T-helper 1 cell (primary cell): Measurements from ENCODE around the gene DIO2.

Source experiments
- DNase-seq, 5 donors: peaks; one replicate each; pipeline ENCODE4 v3.0.0-alpha.2; 2012 to 2020
- total RNA-seq, 4 donors: gene quantifications; one replicate each; lab custom pipeline; 2026; lab: John Stamatoyannopoulos, UW

Gene DIO2
- 0 to 1.1 (median 0) reads per million in 4 donors for total RNA-seq

DNA sequence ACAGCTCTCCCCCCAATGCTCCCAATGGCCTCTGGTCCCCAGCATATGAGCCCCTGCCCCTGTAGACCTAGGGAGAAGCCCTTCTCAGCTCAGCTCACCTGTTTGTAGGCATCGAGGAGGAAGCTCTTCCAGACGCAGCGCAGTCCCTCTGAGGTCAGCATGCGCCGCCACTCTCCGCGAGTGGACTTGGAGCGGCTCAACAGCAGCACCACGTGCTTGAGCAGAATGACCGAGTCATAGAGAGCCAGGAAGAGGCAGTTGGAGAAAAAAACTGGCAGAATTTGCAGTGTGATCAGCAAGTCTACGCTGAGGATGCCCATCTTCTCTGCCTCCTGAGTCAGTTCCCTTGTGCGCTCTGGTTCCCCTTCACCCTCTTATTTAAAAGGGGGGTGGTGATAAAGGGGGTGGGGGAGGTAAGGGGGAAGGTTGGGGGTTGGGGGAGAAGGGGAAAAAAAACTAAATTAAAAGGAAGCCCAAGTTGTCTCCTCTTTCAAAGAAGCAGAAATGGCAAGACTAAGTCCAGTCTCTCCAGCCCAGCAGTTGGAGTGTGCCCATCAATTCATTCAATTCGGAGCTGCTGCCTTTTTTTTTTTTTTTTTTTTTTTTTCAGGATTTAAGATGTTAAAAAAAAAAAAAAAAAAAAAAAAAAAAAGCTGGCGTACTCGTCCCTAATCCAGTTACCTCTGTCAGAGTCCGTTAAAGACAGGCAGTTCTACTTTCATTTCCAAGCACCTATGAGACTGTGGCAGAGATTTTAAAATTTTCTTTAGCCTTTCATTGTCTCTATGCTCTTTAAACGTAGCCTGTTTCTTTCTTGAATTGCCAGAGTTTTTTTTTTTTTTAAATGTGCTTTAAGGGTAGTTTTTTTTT, at the start of gene DIO2:
Gene DIO2 (minus strand): TSS at position 352 of the 870 bp plus-strand sequence. CDS start 32 bp downstream, at position 320.
- no peak for DNase-seq

DNA sequence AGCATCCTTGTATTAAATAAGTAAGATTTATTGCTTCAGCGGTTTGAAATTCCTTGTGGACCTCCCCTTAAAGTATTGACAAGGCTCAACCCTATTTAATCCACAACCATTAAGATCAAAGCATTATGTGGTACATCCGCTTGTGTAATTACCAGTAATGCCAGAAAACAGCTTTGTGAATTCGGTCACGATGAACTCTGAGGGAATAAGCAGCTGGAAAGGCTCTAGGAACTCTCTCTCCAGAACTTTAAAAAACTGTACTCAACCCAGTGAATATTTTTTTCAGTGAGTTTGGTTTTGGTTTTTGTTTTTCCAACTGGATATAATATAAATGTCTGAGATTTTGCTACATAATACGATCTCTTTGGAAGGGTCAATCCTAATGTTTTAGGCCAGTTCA, 49.3 kb upstream of the DIO2 start:
- no peak for DNase-seq

DNA sequence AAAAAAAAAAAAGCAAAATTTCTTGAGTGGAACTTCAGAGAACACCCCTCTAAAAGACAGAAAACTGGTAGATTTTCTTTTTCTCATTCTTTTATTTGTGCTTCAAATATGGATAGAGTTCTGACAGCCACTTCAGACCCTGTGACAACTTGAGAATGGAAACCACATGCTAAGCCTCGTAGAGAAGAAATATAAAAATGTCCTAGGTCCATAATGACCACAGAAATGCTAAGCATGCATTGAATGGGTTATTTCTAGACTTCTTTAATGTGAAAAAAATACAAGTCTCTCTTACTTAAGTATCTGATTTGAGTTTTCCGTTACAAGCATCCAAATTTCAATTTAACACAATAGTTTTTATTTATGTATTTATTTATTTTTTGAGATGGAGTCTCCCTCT, 28.3 kb upstream of the DIO2 start:
- no peak for DNase-seq

DNA sequence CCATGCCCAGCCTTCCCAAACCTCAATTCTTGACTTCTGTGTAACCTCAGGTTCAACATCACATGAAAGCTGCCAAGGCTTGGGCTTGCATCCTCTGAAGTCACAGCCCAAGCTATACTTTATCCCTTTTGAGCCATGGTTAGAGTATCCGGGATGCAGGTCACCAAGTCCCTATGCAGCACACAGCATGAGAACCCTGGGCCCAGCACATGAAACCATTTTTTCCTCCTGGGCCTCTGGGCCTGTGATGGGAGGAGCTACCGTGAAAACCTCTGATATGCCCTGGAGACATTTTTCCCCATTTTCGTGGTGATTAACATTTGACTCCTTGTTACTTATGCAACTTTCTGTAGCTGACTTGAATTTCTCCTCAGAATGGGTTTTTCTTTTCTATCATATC, 25.8 kb upstream of the DIO2 start:
- DNase-seq = no peak

DNA sequence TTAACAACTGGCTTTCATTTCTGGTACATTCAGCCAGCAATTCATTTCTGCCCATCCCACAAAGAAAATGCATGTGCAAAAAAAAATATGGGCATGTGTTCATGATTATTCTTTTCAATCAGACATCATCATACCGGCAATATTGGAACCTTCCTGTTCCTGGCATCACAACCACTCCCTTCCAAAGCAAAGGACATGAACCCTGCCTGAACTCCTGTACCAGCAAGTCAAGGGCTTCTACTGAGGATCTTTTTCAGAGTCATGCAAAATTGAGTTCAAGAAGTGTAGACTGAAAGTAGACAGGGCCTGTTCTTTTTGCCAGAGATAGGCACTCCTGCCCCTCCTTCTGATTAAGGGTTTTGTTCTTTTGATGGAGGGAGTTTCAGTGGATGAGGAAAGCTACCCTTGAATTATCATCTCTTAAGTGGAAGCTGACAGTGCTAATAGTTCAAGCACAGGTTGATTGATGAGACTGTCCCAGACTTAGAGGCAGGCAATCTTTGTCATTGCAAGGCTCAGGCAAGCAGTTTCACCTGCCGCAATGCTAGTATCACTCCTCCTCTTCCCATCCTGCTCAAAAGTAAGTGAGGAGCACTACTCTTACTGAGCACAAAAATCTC, 22.3 kb upstream of the DIO2 start:
- DNase-seq = no peak

DNA sequence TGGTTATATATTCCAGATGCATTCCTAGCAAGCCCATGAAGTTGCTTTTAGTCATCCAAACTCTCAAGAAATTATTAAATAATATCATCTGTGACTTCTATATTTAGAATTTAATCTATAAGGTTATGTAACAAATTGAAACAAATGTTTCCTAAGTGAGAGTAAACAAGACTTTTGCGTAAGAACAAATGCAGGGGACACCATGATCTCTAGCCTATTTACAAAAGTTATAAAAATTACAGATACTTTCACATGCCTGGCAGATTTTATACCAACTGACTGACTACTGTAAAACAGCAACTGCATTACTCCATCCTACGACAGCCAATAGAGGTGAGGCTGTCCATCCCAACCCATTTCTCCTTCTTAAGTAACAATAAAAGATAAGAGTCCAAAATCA, 20.4 kb upstream of the DIO2 start:
- DNase-seq = no peak

DNA sequence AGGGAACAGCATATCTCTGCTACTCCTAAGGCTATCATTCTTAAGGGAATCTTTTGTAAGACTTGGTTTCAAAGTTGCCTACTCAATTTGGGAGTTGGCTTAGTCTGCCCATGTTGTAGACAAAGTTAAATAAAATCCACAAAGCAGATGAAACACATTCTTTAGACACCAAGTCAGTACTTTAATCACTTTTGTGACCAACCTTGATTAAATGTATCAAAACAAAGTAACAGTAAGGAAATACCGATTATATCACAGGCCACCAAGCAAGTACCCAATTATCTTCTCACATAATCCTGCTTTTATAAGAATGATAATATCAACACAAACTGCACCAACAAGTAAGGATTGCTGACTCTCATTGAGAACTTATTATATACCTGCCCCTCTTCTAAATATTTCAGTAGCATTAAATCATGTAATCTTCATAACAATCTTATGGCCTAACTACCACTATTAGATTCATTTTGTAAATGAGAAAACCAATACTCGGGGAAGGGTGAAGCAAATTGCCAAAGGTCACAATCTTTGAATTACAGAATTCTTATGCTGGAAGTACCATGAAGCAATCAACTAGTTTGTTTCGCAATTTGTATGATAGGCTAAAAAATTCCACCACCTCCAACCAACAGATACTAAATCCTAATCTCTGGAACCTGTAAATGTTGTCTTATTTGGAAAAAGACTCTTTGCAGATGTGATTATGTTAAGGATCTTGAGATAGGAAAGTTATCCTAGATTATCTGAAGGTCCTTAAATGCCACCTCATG, 12.6 kb upstream of the DIO2 start:
- no peak for DNase-seq

DNA sequence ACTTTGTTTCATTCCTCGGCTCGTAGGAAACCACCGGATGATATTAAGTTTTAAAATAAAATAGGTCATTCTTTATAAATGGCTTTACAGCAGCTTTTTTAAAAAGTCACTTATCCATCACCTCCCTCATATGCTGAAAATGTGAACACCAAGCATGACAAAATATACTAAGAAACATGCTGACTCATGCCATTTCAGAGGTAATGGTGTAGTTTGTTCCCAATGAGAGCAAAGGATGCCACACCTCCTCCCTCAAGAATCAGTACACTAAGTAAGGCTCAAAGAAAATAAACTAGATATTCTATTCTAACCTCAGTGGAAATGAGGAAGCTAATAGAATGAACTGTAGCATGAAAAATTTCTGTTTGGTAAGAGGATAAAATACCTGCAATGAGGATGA, 5.5 kb upstream of the DIO2 start:
- no peak for DNase-seq

DNA sequence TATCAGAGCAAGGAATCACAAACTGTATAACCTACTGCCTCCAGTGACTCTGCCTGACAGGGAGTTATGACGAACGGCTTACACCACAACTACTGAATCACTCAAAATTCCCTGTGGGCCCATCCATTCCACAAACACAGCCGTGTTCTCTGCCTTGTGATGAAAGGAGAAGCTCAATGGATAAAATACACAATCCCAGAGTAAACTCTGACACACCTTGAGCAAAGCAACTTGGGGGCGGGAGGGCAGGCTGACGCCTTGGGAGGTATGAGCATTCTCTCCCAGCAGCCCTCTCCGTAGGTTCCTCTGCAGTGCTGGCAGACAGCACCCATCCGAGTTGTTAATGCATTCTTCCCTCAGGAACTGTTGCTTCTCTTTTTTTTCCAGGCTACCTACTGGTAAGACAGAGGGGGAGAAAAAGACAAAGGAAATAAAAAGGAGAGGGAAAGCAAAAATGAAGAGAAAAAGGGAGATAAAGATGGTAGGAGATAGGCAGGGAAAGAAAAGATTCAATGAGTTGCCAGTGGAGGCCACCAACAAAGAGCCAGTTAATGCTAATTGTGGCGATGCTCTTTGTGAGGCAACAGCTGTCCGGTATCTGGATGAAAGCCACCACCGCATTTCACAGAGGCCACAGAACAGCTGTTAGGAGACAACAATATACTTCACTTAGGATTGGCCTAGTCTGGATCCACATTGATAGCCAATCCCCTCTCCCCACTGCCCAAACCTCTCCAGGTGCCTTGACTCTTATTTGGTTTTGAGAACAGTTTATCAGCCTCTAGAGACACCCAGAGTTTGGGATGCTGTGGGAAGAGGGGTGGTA, 4.7 kb upstream of the DIO2 start:
- DNase-seq = no peak

DNA sequence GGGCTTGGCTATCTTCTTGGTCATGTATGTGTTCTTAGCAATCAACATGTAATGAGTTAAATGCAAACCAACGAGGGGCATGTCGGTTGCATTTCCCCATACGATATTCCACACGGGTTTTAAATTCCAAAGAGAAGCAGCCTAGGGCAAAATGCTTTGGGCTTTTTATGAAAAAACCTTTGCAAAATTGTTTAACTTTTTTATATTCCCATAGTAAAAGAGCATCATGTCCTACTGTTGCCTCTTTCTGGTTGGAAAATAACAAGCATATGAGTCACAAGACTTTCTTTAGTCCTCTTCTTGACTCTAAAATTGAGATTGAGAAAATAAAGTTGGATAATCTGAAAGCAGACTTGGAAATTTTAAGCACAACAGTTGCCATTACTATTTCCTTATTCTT, 3.8 kb upstream of the DIO2 start:
- no peak for DNase-seq

DNA sequence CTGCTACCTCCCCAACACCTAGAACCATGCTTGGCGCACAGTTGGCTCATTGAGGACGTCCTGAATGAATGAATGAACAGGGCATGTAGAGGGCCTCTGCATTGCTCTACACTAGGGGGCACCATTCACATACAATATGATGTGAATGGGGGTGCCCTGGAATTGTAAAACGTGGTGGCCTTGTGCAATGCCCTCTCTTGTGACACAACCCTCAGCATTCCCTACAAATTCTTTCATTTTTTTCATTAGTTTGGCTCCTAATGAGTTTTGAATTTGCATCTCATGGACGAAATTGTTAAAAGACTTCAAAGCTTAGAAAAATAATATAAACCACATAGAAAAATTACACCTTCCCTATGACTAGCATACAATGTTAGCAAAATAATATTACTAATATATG, 2.3 kb upstream of the DIO2 start:
- DNase-seq = peak in 1 of 5 donors; percentile 16

DNA sequence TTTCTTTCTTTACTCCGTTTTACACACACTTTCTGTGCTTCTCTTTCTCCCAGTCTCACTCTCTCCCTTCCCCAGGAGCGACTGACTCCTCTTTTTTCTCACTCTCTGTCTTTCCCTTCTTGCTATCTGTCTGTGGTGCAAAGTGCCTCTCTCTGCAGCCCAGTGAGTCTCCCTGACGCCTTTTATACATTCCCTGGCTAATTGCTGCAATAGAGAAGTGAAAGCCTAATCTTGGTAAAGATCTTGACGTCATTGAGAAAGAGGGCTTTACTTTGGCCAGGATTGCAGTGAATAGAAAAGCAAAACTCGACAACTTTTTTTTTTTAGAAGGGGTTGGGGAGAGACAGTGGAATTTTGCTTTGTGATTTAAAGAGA, 706 bp upstream of the DIO2 start:
- DNase-seq = no peak

DNA sequence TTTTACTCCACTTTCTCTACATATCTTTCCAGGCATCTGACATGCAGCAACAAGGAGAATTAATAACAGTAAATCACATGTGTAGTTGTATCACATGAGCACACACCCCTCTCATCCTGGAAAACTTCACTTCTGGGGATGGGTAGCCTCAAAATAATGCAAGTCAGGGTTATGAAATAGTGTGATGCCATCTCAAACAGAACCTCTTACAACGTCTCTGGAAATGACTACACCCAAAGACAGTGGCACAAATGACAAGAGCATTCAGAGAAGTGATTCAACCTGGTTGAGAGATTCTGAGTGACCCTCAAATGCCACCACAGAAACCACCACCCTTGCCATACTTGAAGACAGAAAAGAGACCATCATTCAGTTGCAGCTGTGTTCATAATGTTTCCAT, 2.8 kb downstream of the DIO2 start:
- no peak for DNase-seq

DNA sequence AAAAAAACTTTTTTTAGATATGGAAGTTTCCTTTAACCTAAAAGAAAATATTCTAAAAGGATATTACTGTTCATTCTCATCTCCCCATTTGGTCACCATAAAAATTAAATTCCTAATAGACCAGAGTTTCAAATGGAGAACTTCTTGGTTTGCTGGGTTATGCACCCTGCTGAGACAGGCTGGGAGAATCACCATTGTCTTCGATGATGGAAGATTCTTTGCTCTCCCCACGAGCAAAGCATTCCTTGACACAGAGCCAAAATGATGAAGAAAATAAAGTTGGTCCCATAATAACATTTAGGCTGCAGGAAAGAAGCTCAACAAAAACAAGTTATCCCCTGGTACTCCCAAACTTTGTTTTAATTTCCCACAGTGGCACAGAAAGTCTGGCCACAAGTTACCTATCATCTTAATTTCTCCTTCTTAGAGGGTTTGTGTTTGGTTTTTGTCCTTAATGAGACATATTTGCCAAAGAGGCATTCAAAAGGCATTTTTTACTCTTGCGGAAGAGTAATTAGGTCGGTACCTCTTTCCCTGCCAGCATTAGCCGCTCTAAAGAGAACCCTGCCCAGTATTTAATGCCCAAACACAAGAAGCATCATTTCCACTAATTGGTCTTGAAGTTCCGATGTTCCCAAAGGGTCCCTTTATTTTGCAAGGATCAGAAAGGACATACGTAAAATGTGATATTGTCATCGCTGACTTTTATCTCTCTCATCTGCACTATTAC, 4.8 kb downstream of the DIO2 start:
- no peak for DNase-seq

DNA sequence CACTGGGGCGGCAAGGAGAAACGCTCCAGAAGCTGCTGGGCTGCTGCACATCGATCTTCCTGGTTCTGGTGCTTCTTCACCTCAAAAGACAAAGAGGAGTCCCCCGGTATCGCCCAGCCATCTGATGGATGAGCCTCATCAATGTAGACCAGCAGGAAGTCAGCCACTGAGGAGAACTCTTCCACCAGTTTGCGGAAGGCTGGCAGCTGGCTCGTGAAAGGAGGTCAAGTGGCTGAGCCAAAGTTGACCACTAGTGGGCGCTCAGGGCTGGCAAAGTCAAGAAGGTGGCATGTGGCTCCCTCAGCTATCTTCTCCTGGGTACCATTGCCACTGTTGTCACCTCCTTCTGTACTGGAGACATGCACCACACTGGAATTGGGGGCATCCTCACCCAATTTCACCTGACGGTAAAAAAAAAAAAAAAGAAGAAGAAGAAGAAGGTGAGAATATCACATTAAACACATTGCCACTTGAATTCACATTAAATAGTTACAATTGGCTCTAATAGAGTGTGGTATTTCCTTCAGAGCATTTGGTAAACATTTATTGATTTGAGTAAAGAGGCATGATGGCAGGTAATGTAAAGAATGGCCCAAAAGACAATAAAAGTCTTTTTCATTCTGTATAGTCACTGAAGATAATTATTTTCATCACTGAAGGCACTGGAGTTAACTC, 8.3 kb downstream of the DIO2 start:
- DNase-seq = no peak

DNA sequence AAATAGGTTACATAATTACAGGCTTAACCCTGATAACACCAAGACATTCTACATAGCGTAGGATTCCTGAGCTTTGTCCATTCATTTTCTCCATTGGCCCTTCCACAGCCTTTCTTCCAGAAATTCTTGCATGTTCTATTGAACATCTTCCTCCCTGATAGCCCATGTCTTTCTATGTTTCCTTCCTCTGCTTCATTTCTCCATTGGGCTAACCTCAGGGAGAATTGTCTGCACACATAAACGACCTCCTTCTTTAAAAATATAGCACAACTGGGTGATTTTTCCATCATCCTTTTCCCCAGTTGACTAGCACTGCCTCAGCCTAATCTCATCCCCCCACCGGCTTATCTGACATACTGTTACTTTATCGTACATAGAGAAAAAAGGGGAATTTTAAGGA, 11.2 kb downstream of the DIO2 start:
- DNase-seq = no peak

DNA sequence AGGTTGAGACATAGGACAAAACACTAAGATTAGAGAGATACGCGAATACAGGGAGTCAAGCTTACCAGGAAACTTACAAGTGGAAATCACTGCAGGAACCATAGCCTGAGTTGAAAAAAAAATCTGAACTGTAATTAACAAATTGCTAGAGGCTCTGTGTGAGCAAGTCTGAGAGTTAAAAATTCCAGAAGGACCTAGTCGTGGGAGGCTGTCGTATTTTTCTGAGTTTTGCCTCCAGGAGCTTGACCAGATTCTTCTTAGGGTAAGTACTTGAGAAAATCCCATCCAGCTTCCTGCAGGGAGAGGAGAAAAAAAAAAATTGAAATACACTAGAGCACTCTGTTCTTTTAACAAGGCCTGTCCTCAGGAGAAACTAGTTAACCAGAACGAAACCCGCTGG, 22.7 kb downstream of the DIO2 start:
- DNase-seq = no peak

DNA sequence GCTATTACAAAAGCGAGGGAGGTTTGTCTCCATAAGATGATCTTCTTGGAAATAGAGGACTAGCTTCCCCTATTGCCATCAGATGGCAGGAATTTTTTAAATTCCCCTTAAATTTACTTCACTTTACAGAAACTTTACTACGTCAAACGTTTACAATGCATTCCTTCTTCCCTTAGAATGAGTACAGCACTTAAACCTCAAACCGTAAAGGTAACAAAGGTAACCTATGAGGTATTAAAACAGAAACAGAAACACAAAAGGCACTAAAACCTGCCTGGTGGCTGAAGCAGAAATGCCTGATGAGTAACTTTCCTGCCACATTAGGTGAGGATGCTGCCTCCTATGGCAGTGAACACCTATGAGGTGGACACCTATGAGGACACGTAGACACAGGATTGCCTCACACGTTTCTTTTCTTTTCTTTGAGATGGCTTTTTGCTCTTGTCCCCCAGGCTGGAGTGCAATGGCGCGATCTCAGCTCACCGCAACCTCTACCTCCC, 25.0 kb downstream of the DIO2 start:
- no peak for DNase-seq

DNA sequence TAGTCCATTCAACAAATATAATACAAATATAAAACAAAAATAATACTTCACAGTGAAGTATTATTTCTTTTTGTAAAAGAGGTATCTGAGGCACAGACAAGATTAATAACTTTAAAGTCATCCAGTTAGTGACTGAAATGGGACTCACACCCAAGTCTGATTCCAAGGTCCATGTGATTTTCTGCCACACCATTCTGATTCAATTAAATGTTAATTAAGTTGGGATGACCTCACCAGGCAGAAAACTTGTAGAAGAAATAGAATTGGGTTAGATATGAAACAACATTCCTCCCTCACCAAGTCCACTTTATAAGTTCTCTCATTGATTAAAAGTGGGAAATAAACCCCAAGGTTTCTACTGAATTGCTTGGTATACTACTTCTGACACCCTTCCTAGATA, 34.4 kb downstream of the DIO2 start:
- no peak for DNase-seq

DNA sequence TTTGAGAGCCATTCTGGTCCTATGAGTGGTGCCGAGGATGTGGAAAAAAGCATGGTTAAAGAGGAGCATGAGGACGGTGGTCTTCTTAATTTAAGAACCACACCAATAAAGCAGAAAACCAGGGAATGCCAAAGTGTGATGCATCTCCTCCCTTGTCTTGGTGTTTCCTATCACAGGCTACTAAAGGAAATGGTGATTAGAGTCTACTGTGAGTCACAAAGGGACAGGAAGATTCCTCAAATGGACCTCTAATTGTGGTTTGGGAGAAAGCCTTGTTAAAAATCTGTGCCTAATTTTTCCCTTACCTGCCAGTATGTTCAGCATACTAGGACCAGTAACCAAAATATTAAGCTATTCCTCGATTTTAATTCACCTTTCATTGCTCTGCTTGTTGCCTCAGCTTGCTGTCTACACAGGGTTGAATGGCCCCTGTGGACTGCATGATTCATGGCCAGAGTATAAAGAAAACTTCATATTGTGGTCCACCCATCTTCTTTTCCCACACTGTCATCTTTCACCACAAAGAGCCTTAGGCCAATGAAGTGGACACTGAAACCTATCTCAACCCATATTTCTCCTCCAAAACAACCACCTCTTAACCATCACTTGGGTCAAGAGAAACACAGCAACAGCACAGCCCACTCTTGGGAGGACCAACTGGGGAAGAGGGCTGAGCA, 38.8 kb downstream of the DIO2 start:
- DNase-seq = no peak
